Caco-2 (cell line): ENCODE data around the gene OLFM1. TPM values are rescaled to one million over a fixed set of nuclear protein-coding genes. Genes with fewer than 3 reads are reported as not detected.
A peak's percentile ranks its signal among the peaks of the same experiment; 100 is the strongest.

Source experiments
- BruUV-seq: library from RNA; stranded (reverse); fragments of 400-500 nt; replicated peaks from 2 replicates; lab custom pipeline; 2021; lab: Mats Ljungman, UMichigan
- CTCF ChIA-PET: fragments of 300-600 bp; sonication (Branson Sonifier 250); formaldehyde crosslinking; loops from one replicate; lab custom pipeline; 2022; ENCODE audit warnings: antibody characterized with exemption; lab: Charles Lee
- POLR2A ChIA-PET: fragments of 300-600 bp; sonication (Branson Sonifier 250); formaldehyde crosslinking; loops from one replicate; lab custom pipeline; 2022; ENCODE audit warnings: antibody characterized with exemption; lab: Charles Lee
- DNase-seq, 2 experiments: peaks; one replicate each; pipeline versions ENCODE4 v3.0.0 to v3.0.0-alpha.2; 2020 to 2022
- H3K27me3 ChIP-seq: replicated peaks from 2 replicates; pipeline ENCODE4 v1.6.0; 2011; ENCODE audit warnings: low read length; ENCODE audit not compliant: control insufficient read depth, insufficient read depth
- H3K36me3 ChIP-seq: 2 replicates; pipeline ENCODE4 v1.5.1; 2011; ENCODE audit warnings: low read length; ENCODE audit not compliant: control insufficient read depth, insufficient read depth
- H3K4me1 ChIP-seq: fragments of 250-450 bp; sonication (Bioruptor Pico); 2 replicates; pipeline ENCODE4 v1.5.1; 2020; ENCODE audit warnings: mild to moderate bottlenecking
- H3K4me3 ChIP-seq: 2 replicates; pipeline ENCODE4 v1.5.1; 2011; ENCODE audit warnings: low read depth, mild to moderate bottlenecking, control low read depth, low read length
- H3K9me3 ChIP-seq: fragments of 250-450 bp; sonication (Bioruptor Pico); 2 replicates; pipeline ENCODE4 v1.5.1; 2020; ENCODE audit warnings: mild to moderate bottlenecking, moderate library complexity
- H3K27ac Mint-ChIP-seq: one replicate; pipeline ENCODE4 v1.8.0; 2022; ENCODE audit warnings: mixed read lengths; ENCODE audit not compliant: unreplicated experiment
- H3K27me3 Mint-ChIP-seq: one replicate; pipeline ENCODE4 v1.8.0; 2022; ENCODE audit warnings: mixed read lengths; ENCODE audit not compliant: insufficient read depth, unreplicated experiment
- H3K36me3 Mint-ChIP-seq: one replicate; pipeline ENCODE4 v1.8.0; 2022; ENCODE audit warnings: mild to moderate bottlenecking, mixed read lengths; ENCODE audit not compliant: insufficient read depth, unreplicated experiment
- H3K4me1 Mint-ChIP-seq: one replicate; pipeline ENCODE4 v1.8.0; 2022; ENCODE audit warnings: low read depth, mixed read lengths; ENCODE audit not compliant: unreplicated experiment
- H3K4me3 Mint-ChIP-seq: one replicate; pipeline ENCODE4 v1.8.0; 2022; ENCODE audit warnings: mild to moderate bottlenecking, moderate library complexity, mixed read lengths; ENCODE audit not compliant: unreplicated experiment
- H3K9me3 Mint-ChIP-seq: one replicate; pipeline ENCODE4 v1.8.0; 2022; ENCODE audit warnings: mixed read lengths; ENCODE audit not compliant: unreplicated experiment
- intact Hi-C: fragments of 100-400 bp; cut with micrococcal nuclease; formaldehyde crosslinking; loops from one replicate; pipeline ENCODE4 v1.10.0; 2022; ENCODE audit not compliant: unreplicated experiment
- total RNA-seq: library from RNA; stranded (reverse); gene quantifications from 2 replicates; pipeline ENCODE4 v1.2.3, GENCODE V29; 2022
- TF ChIP-seq, protein P1 (sequence below), 2 experiments: fragments of 200-600 bp in 1 of 2; IDR thresholded peaks; 1 replicate in 1 of 2; 2 replicates in 1 of 2; pipeline versions ENCODE4 v1.5.1 to v1.8.0; 2011 to 2022; ENCODE audit warnings: antibody characterized with exemption in 1 of 2, control low read depth in 1 of 2, inconsistent platforms in 1 of 2, low read depth in 1 of 2, low read length in 1 of 2, mild to moderate bottlenecking in 1 of 2, moderate library complexity in 1 of 2; ENCODE audit not compliant: insufficient read depth in 1 of 2, severe bottlenecking in 1 of 2, unreplicated experiment in 1 of 2

OLFM1 gene
- total RNA-seq, 1 experiment from 2014 or later, result not detected

GRCh38 chr9:135051316-135052038 is 36.0 kb upstream of the OLFM1 start:
- intact Hi-C loops, result no loop called here
- no peak overlapping the region for H3K4me3 ChIP-seq
- no peaks in the 10 kb centered on the region for H3K9me3 ChIP-seq
- peaks cover 7% of the 10 kb centered on the region for H3K9me3 Mint-ChIP-seq
- H3K4me1 Mint-ChIP-seq, result no peaks in the 10 kb centered on the region
- no peaks in the 10 kb centered on the region for H3K36me3 Mint-ChIP-seq
- peak in 1 of 2 experiments; percentile 12 for DNase-seq
- H3K27me3 ChIP-seq, result no peaks in the 10 kb centered on the region
- POLR2A ChIA-PET, result no interaction called here
- TF ChIP-seq, protein P1, sequence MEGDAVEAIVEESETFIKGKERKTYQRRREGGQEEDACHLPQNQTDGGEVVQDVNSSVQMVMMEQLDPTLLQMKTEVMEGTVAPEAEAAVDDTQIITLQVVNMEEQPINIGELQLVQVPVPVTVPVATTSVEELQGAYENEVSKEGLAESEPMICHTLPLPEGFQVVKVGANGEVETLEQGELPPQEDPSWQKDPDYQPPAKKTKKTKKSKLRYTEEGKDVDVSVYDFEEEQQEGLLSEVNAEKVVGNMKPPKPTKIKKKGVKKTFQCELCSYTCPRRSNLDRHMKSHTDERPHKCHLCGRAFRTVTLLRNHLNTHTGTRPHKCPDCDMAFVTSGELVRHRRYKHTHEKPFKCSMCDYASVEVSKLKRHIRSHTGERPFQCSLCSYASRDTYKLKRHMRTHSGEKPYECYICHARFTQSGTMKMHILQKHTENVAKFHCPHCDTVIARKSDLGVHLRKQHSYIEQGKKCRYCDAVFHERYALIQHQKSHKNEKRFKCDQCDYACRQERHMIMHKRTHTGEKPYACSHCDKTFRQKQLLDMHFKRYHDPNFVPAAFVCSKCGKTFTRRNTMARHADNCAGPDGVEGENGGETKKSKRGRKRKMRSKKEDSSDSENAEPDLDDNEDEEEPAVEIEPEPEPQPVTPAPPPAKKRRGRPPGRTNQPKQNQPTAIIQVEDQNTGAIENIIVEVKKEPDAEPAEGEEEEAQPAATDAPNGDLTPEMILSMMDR (IDR thresholded peaks at IDR 0.05; ENCODE audit: insufficient read depth in 1 of 2, low read depth in 1 of 2, low read length in 1 of 2, severe bottlenecking in 1 of 2, unreplicated experiment in 1 of 2), result no peak
- BruUV-seq, result no TSS peak
- no peaks in the 10 kb centered on the region for H3K4me1 ChIP-seq
- no peak overlapping the region for H3K27ac Mint-ChIP-seq
- CTCF ChIA-PET, result no interaction called here
- no peaks in the 10 kb centered on the region for H3K36me3 ChIP-seq
- no peak overlapping the region for H3K4me3 Mint-ChIP-seq
- peaks cover 25% of the 10 kb centered on the region for H3K27me3 Mint-ChIP-seq

- peaks cover 32% of the 10 kb centered on the region for H3K27me3 Mint-ChIP-seq
- CTCF ChIA-PET, result interaction anchor here (0.5 kb wide), 1 partner anchor 532 kb away, joined by 4 read pairs; no protein-coding TSS in a partner anchor
- POLR2A ChIA-PET, result no interaction called here
Observed at GRCh38 chr9:135053133-135053532, 34.3 kb upstream of the OLFM1 start.

GRCh38 chr9:135055181-135055580 is 32.3 kb upstream of the OLFM1 start:
- TF ChIP-seq, protein P1 (IDR thresholded peaks at IDR 0.05; ENCODE audit: insufficient read depth in 1 of 2, low read depth in 1 of 2, low read length in 1 of 2, severe bottlenecking in 1 of 2, unreplicated experiment in 1 of 2), result no peak
- Mint-ChIP-seq H3K4me3 (no peak overlapping the region), H3K9me3 (peaks cover 15% of the 10 kb centered on the region), H3K4me1 (no peaks in the 10 kb centered on the region), H3K27ac (no peak overlapping the region), H3K27me3 (peaks cover 26% of the 10 kb centered on the region), H3K36me3 (no peaks in the 10 kb centered on the region)
- Histone ChIP-seq H3K9me3 (no peaks in the 10 kb centered on the region), H3K4me1 (no peaks in the 10 kb centered on the region), H3K36me3 (no peaks in the 10 kb centered on the region), H3K27me3 (no peaks in the 10 kb centered on the region), H3K4me3 (no peak overlapping the region)
- ChIA-PET CTCF (no interaction called here), POLR2A (no interaction called here)
- intact Hi-C loops, result no loop called here
- BruUV-seq, result no TSS peak
- DNase-seq, result peak in 1 of 2 experiments; percentile 2

More at GRCh38 chr9:135053133-135053532, 34.3 kb upstream of the OLFM1 start:
- Histone ChIP-seq H3K9me3 (no peaks in the 10 kb centered on the region), H3K27me3 (no peaks in the 10 kb centered on the region), H3K36me3 (no peaks in the 10 kb centered on the region), H3K4me3 (no peak overlapping the region), H3K4me1 (no peaks in the 10 kb centered on the region)
- TF ChIP-seq, protein P1 (IDR thresholded peaks at IDR 0.05; ENCODE audit: insufficient read depth in 1 of 2, low read depth in 1 of 2, low read length in 1 of 2, severe bottlenecking in 1 of 2, unreplicated experiment in 1 of 2), result no peak
- Mint-ChIP-seq H3K4me1 (no peaks in the 10 kb centered on the region), H3K9me3 (peaks cover 15% of the 10 kb centered on the region), H3K4me3 (no peak overlapping the region), H3K27ac (no peak overlapping the region), H3K36me3 (no peaks in the 10 kb centered on the region)
- DNase-seq, result peak in 1 of 2 experiments; percentile 9
- BruUV-seq, result no TSS peak
- intact Hi-C loops, result no loop called here
